Hematopoietic multipotent progenitor cell treated with erythropoietin and hydrocortisone succinate and interleukin-3 and kit ligand, for 8 days (in vitro differentiated cells): ENCODE data around the gene ZNF419.

Experiments used
- DNase-seq: peaks from one replicate; pipeline ENCODE4 v3.0.0-alpha.2; 2015

The ZNF419 gene

GRCh38 chr19:57537953-57538547 is 50.5 kb downstream of the ZNF419 start:
- no peak for DNase-seq
